Osteocyte (in vitro differentiated cells): ENCODE measurements around the gene PDF. TPM values are rescaled to one million over a fixed set of nuclear protein-coding genes. Genes with fewer than 3 reads are reported as not detected.
A peak's percentile ranks its signal among the peaks of the same experiment; 100 is the strongest.

Experiments
- DNase-seq: peaks from one replicate; pipeline ENCODE4 v3.0.0; 2021; ENCODE audit warnings: mixed read lengths; ENCODE audit not compliant: unreplicated experiment; ENCODE audit errors: extremely low spot score
- H3K27ac Mint-ChIP-seq: one replicate; pipeline ENCODE4 v1.8.0; 2021; ENCODE audit warnings: mild to moderate bottlenecking, mixed read lengths; ENCODE audit not compliant: unreplicated experiment
- H3K27me3 Mint-ChIP-seq: one replicate; pipeline ENCODE4 v1.8.0; 2021; ENCODE audit warnings: mixed read lengths; ENCODE audit not compliant: unreplicated experiment
- H3K36me3 Mint-ChIP-seq: one replicate; pipeline ENCODE4 v1.8.0; 2021; ENCODE audit warnings: mixed read lengths; ENCODE audit not compliant: unreplicated experiment
- H3K4me1 Mint-ChIP-seq: one replicate; pipeline ENCODE4 v1.8.0; 2021; ENCODE audit warnings: mixed read lengths; ENCODE audit not compliant: unreplicated experiment
- H3K4me3 Mint-ChIP-seq: one replicate; pipeline ENCODE4 v1.8.0; 2021; ENCODE audit warnings: mild to moderate bottlenecking, moderate library complexity, mixed read lengths; ENCODE audit not compliant: unreplicated experiment
- H3K9me3 Mint-ChIP-seq: one replicate; pipeline ENCODE4 v1.8.0; 2021; ENCODE audit warnings: mixed read lengths; ENCODE audit not compliant: unreplicated experiment
- total RNA-seq: library from RNA; stranded (reverse); gene quantifications from 2 replicates; pipeline ENCODE4 v1.2.1, GENCODE V29; 2021
- TF ChIP-seq, protein P1 (sequence below): fragments of 200-600 bp; sonication (generic); IDR thresholded peaks from 2 replicates; pipeline ENCODE4 v1.5.0; 2021; ENCODE audit warnings: antibody characterized with exemption, mild to moderate bottlenecking, moderate library complexity

PDF gene
- total RNA-seq, 1 donor from 2014 or later = 12.6 TPM

DNA sequence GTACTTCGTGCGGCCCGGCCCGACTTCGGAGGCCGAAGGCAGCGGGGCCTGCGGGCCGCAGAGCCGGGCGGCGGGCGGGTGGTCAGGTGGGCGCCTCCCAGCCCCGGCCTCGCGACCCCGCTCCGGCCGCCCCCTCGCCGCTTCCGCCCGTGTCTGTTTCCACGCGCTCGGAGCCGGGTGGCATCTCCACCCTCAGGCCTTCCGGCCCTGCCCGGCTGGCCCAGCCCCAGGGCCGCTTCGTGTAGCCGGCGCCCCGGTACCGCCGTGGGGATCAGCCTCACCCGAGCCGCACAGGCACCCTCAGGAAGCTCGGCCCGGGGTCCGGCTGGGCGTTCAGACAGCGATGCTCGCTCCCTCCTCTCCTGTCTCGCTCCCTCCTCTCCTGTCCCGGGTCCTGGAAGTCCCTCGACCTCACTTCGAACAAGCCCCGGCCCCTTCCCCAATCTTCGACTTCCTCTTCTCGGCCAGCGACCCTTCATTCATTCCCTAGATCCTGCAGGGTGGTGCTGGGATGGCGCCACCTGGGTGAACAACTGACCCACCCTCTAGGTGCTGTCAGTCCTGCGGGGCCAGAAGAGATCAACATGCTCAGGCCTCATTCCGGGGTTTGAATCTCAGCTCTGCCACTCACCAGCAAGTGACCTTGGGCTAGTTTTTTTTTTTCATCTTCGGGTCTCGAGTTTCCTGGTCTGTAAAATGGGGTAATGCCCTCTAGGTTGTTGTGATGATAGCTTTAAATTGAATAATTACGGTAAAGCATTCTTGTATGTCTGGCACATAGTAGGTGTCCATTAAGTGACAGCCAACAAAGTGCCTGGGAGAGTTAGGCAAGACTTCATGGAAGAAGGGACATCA is 18.6 kb downstream of the PDF start:
- H3K36me3 Mint-ChIP-seq = peaks cover 13% of the 10 kb centered on the region
- no peaks in the 10 kb centered on the region for H3K9me3 Mint-ChIP-seq
- DNase-seq = no peak

DNA sequence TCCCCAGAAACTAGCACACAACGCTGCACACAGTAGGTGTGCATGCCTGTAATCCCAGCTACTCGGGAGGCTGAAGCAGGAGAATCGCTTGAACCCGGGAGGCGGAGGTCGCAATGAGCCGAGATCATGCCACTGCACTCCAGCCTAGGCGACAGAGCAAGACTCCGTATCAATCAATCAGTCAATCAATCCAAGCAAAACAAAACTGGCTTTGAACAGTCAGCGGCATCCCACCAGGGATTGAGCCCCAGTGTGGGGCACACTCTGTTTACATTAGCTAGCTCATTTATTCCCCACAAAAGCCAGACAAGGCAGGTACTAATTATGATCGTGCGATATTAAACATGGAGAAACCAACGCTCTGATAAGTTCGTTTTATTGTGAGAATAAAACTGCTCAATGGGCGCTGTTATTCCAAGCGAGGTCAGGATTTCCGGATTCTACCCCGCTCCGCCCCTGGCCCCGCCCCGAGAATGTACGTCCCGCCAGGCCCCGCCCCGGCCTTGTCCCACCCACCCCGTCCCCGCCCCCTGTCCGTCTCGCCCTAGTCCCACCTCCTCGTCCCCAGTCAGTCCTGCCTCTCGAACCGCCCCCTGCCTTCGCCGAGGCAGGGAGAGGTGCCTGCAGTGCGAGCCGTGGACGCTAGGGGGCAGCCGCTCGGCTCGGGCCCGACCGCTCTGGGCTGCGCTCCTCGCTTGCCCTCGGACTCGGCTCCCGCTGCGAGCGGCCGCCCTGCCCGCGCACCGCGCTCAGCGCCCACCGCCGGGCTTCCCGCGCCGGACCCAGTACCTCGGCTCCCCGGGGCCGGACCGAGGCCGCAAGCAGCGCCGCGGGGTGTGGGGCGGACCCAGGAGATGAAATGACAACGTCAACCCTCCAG is 19.5 kb downstream of the PDF start, which contains the start of gene VPS4A:
Gene VPS4A (plus strand): TSS at position 698 of the 880 bp plus-strand sequence. CDS start 162 bp downstream, at position 860.
- Mint-ChIP-seq H3K4me1 (peaks cover 25% of the 10 kb centered on the region), H3K27ac (peak within 1 kb of the TSS; percentile 95), H3K9me3 (no peaks in the 10 kb centered on the region), H3K27me3 (no peaks in the 10 kb centered on the region), H3K4me3 (peak within 1 kb of the TSS; percentile 98), H3K36me3 (peaks cover 7% of the 10 kb centered on the region)
- peak; percentile 100 for DNase-seq
- TF ChIP-seq, protein P1, sequence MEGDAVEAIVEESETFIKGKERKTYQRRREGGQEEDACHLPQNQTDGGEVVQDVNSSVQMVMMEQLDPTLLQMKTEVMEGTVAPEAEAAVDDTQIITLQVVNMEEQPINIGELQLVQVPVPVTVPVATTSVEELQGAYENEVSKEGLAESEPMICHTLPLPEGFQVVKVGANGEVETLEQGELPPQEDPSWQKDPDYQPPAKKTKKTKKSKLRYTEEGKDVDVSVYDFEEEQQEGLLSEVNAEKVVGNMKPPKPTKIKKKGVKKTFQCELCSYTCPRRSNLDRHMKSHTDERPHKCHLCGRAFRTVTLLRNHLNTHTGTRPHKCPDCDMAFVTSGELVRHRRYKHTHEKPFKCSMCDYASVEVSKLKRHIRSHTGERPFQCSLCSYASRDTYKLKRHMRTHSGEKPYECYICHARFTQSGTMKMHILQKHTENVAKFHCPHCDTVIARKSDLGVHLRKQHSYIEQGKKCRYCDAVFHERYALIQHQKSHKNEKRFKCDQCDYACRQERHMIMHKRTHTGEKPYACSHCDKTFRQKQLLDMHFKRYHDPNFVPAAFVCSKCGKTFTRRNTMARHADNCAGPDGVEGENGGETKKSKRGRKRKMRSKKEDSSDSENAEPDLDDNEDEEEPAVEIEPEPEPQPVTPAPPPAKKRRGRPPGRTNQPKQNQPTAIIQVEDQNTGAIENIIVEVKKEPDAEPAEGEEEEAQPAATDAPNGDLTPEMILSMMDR = peak; percentile 90

More for the DNA sequence above, 18.6 kb downstream of the PDF start:
- Mint-ChIP-seq H3K27ac (peak overlapping the region; percentile 95), H3K27me3 (no peaks in the 10 kb centered on the region), H3K4me3 (peak overlapping the region; percentile 98), H3K4me1 (peaks cover 20% of the 10 kb centered on the region)
- TF ChIP-seq, protein P1 = no peak

DNA sequence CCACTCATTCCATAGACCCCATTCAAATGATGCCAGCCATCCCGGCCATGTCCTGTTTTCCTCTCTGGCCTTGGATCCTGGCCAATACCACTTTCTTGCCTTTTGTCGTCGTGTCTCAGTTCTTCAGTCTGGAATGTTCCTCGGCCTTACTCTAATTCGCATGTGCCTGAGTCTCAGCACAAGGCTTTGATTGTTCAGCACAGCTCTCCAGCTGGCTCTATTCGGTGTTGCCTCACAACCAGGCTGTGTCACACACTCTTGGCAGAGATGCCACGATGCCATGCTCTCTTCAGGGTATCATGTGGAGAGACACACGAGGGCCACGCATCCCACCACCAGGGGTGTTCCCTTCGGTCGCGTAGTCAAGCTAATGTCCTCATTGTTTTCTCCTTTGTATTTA is 21.1 kb downstream of the PDF start:
- no peak overlapping the region for H3K27ac Mint-ChIP-seq
- no peak for DNase-seq
- peaks cover 3% of the 10 kb centered on the region for H3K36me3 Mint-ChIP-seq
- H3K4me3 Mint-ChIP-seq = no peak overlapping the region
- no peaks in the 10 kb centered on the region for H3K27me3 Mint-ChIP-seq
- TF ChIP-seq, protein P1 = no peak
- H3K4me1 Mint-ChIP-seq = peaks cover 29% of the 10 kb centered on the region
- no peaks in the 10 kb centered on the region for H3K9me3 Mint-ChIP-seq

DNA sequence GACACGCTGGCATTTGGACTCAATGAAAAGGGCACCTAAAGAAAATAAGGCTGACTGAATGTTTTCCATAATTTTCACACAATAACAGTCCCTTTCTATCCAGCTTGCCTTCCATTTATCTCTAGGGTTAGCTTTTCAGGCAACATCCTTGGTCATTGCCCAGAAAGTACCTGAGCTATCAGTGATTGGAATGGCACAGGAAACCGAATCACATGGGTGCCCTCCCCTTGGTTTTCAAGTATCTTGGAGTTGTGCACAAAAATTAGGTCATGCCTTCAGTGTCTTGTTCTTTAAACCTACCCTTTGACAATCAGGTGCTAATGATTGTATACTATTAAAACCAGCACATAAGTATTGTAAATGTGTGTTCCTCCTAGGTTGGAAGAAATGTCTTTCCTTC is 22.5 kb downstream of the PDF start:
- no peaks in the 10 kb centered on the region for H3K9me3 Mint-ChIP-seq
- H3K27ac Mint-ChIP-seq = no peak overlapping the region
- no peak overlapping the region for H3K4me3 Mint-ChIP-seq
- H3K36me3 Mint-ChIP-seq = peaks cover 7% of the 10 kb centered on the region
- no peaks in the 10 kb centered on the region for H3K27me3 Mint-ChIP-seq
- no peak for DNase-seq
- TF ChIP-seq, protein P1 = no peak
- H3K4me1 Mint-ChIP-seq = peaks cover 23% of the 10 kb centered on the region
